HepG2 (cell line): ENCODE measurements around the gene DYSF. TPM values are rescaled to one million over a fixed set of nuclear protein-coding genes. Genes with fewer than 3 reads are reported as not detected.

Experiments used
- ATAC-seq: fragments of 200-7000 bp; cut with Tn5 transposase; 3 replicates; pipeline ENCODE4 v1.9.1; 2020; ENCODE audit warnings: mild to moderate bottlenecking, moderate library complexity
- BruUV-seq: library from RNA; stranded (reverse); fragments of 400-500 nt; replicated peaks from 2 replicates; lab custom pipeline; 2021; lab: Mats Ljungman, UMichigan
- CTCF ChIA-PET: fragments of 300-600 bp; formaldehyde crosslinking; extraction: SDS; loops from one replicate; lab custom pipeline; 2021; ENCODE audit warnings: low total read pairs, inconsistent platforms, low intra/inter-chr PET ratio; lab: Yijun Ruan, JAX
- POLR2A ChIA-PET: fragments of 350-600 bp; sonication (Branson Sonifier 250); formaldehyde crosslinking; loops from one replicate; lab custom pipeline; 2020; ENCODE audit warnings: antibody characterized with exemption, inconsistent platforms; lab: Yijun Ruan, JAX
- DNase-seq: peaks from one replicate; pipeline ENCODE4 v3.0.0-alpha.2; 2015; ENCODE audit warnings: low spot score
- FAIRE-seq: peaks from 3 replicates; lab custom pipeline; 2011; peaks lifted over from hg19 to GRCh38; lab: Jason Lieb, UNC
- H2AFZ ChIP-seq: one replicate; pipeline ENCODE4 v1.6.1; 2011; ENCODE audit warnings: low read length, inconsistent platforms
- H3K27ac ChIP-seq: fragments of 300-600 bp; 3 replicates; pipeline ENCODE4 v1.8.0; 2011; ENCODE audit warnings: mixed run types, mild to moderate bottlenecking, mixed read lengths, low read length, inconsistent platforms; ENCODE audit not compliant: insufficient read depth; ENCODE audit errors: extremely low read length
- H3K27me3 ChIP-seq, 2 experiments: fragments of 200-600 bp in 1 of 2; 2 replicates in 1 of 2; 3 replicates in 1 of 2; pipeline versions ENCODE4 v1.6.0 to v1.8.0; 2011; ENCODE audit warnings: low read length in 2 of 2, mild to moderate bottlenecking in 2 of 2, moderate library complexity in 2 of 2, inconsistent platforms in 1 of 2; ENCODE audit not compliant: insufficient read depth in 2 of 2, control insufficient read depth in 1 of 2
- H3K36me3 ChIP-seq, 2 experiments: fragments of 200-600 bp in 1 of 2; replicated peaks in 1 of 2; 2 replicates in 1 of 2; 3 replicates in 1 of 2; pipeline versions ENCODE4 v1.5.1 to v1.8.0; 2011; ENCODE audit warnings: low read length in 2 of 2, inconsistent platforms in 1 of 2; ENCODE audit not compliant: insufficient read depth in 2 of 2, control insufficient read depth in 1 of 2
- H3K4me1 ChIP-seq: 2 replicates; pipeline ENCODE4 v1.5.1; 2012; ENCODE audit warnings: low read length, inconsistent platforms; ENCODE audit not compliant: insufficient read depth
- H3K4me2 ChIP-seq: 2 replicates; pipeline ENCODE4 v1.6.0; 2011; ENCODE audit warnings: low read depth, low read length, inconsistent platforms
- H3K4me3 ChIP-seq, 3 experiments: fragments of 200-600 bp in 1 of 3; sonication (generic), shearing (Covaris generic) in 1 of 3; replicated peaks in 1 of 3; 2 replicates each; pipeline ENCODE4 v1.5.1; 2011 to 2016; ENCODE audit warnings: low read length in 3 of 3, inconsistent platforms in 2 of 3, low read depth in 2 of 3, mild to moderate bottlenecking in 2 of 3, control low read depth in 1 of 3, mixed read lengths in 1 of 3; ENCODE audit not compliant: insufficient read depth in 1 of 3
- H3K79me2 ChIP-seq: one replicate; pipeline ENCODE4 v1.6.1; 2011; ENCODE audit warnings: low read length, inconsistent platforms; ENCODE audit not compliant: insufficient read depth
- H3K9ac ChIP-seq: 2 replicates; pipeline ENCODE4 v1.6.0; 2011; ENCODE audit warnings: mild to moderate bottlenecking, low read depth, low read length, inconsistent platforms; ENCODE audit not compliant: insufficient read depth
- H3K9me3 ChIP-seq: 2 replicates; pipeline ENCODE4 v1.5.1; 2012; ENCODE audit warnings: mild to moderate bottlenecking, low read length
- H4K20me1 ChIP-seq: 2 replicates; pipeline ENCODE4 v1.6.0; 2011; ENCODE audit warnings: inconsistent platforms, mild to moderate bottlenecking, low read length, moderate library complexity; ENCODE audit not compliant: insufficient read depth
- AKAP8 ChIP-seq: sonication (generic); formaldehyde crosslinking; IDR thresholded peaks from 2 replicates; pipeline ENCODE4 v1.5.1; 2020; ENCODE audit warnings: mild to moderate bottlenecking, missing genetic modification reagents
- ARNT ChIP-seq: fragments of 450-650 bp; IDR thresholded peaks from 2 replicates; pipeline ENCODE4 v1.6.1; 2017
- HNRNPUL1 ChIP-seq: fragments of 200-400 bp; formaldehyde crosslinking; IDR thresholded peaks from 2 replicates; pipeline ENCODE4 v1.6.1; 2017; ENCODE audit warnings: low read depth, mild to moderate bottlenecking, low read length, moderate library complexity
- KLF15 ChIP-seq: sonication (generic); formaldehyde crosslinking; IDR thresholded peaks from 2 replicates; pipeline ENCODE4 v1.8.1; 2023; ENCODE audit warnings: borderline replicate concordance, mild to moderate bottlenecking, inconsistent platforms, missing genetic modification reagents, mixed read lengths
- MATR3 ChIP-seq: sonication (generic); formaldehyde crosslinking; IDR thresholded peaks from 2 replicates; pipeline ENCODE4 v1.4.0; 2020; ENCODE audit warnings: missing genetic modification reagents
- PCBP1 ChIP-seq: fragments of 200-400 bp; formaldehyde crosslinking; IDR thresholded peaks from 2 replicates; pipeline ENCODE4 v1.6.1; 2017; ENCODE audit warnings: mild to moderate bottlenecking, low read depth, low read length, borderline replicate concordance
- ZFP1 ChIP-seq: IDR thresholded peaks from 2 replicates; pipeline ENCODE4 v1.6.1; 2016
- ZFP90 ChIP-seq: sonication (generic); formaldehyde crosslinking; IDR thresholded peaks from 2 replicates; pipeline ENCODE4 v1.8.0; 2022; ENCODE audit warnings: missing genetic modification reagents, mild to moderate bottlenecking, inconsistent platforms, borderline replicate concordance
- ZNF549 ChIP-seq: sonication (generic); formaldehyde crosslinking; IDR thresholded peaks from 2 replicates; pipeline ENCODE4 v1.5.0; 2020; ENCODE audit warnings: missing genetic modification reagents
- ZNF83 ChIP-seq: sonication (generic); formaldehyde crosslinking; IDR thresholded peaks from 2 replicates; pipeline ENCODE4 v1.4.0; 2020; ENCODE audit warnings: missing genetic modification reagents, mild to moderate bottlenecking, borderline replicate concordance
- WGBS: methylation state at CpG from one replicate; pipeline ENCODE4 v1.1.6; 2017; ENCODE audit warnings: low lambda C conversion rate; 5-methylcytosine and 5-hydroxymethylcytosine counted together
- in situ Hi-C: cut with HindIII; loops from 2 replicates; pipeline ENCODE4 v1.10.0; 2017; ENCODE audit warnings: low pct_unique_long_range_greater_than_20kb; ENCODE audit not compliant: extremely low pct_ligation_motif_present
- intact Hi-C: fragments of 100-400 bp; cut with micrococcal nuclease; formaldehyde crosslinking; loops from one replicate; pipeline ENCODE4 v1.10.0; 2022; ENCODE audit not compliant: unreplicated experiment
- polyA plus RNA-seq, 8 experiments: library from polyadenylated mRNA; depleted of rRNA in 3 of 8; stranded (reverse) in 7 of 8; unstranded in 1 of 8; fragments of >200 nt; fragmentation: Illumina TruSeq in 4 of 8; extraction: Trizol in 4 of 8; gene quantifications; 2 replicates each; pipeline versions ENCODE4 v1.2.1 to v1.2.3, GENCODE V29; 2011 to 2016; ENCODE audit warnings: low read depth in 4 of 8, missing spikeins in 1 of 8, mixed read lengths in 1 of 8; ENCODE audit not compliant: insufficient read depth in 1 of 8
- total RNA-seq, 5 experiments: library from RNA; depleted of rRNA; stranded (reverse); fragments of >200 nt; fragmentation: Illumina TruSeq; extraction: Trizol; gene quantifications; 2 replicates each; pipeline ENCODE4 v1.2.3, GENCODE V29; 2016; ENCODE audit warnings: low read depth in 1 of 5
- TF ChIP-seq, protein P1 (sequence below): sonication (generic); formaldehyde crosslinking; IDR thresholded peaks from 2 replicates; pipeline ENCODE4 v1.8.1; 2023; ENCODE audit warnings: missing genetic modification reagents, mild to moderate bottlenecking, borderline replicate concordance
- TF ChIP-seq, protein P2 (sequence below): IDR thresholded peaks from 2 replicates; pipeline ENCODE4 v1.6.1; 2012; ENCODE audit warnings: low read length, improper control_type of control experiment

Gene DYSF
- total and polyA plus RNA-seq, 2 of the 13 experiments (the other 11 are each of a cell fraction or from before 2014, with no cell fraction given), result 0.15 to 2.4 TPM

DNA sequence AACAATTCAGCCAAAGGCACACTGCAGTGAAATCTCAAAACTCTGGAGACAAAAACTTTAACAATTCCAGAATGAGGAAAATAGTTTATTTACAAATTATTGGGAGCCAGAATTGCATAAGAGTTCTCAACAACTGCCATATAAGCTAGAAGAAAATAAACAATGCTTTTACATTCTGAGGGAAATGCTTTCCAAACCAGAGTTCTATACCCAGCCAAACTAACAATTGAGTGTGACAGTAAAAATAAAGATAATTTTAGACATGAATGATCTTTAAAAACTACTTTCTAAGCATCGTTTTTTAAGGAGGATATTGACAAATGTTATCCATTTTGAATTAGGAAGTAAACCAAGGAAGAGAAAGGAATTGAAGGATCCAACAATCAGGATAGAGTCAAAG is 271.4 kb downstream of the DYSF start:
- Histone ChIP-seq H4K20me1 (no peaks in the 10 kb centered on the region), H3K4me2 (no peak overlapping the region), H3K27me3 (peaks cover 0 to 5% of the 10 kb centered on the region in 2 experiments; a peak in 1 of 5 replicates), H3K4me3 (no peak overlapping the region), H3K79me2 (no peaks in the 10 kb centered on the region), H3K27ac (no peak overlapping the region), H2AFZ (no peak overlapping the region), H3K36me3 (no peaks in the 10 kb centered on the region), H3K9ac (no peak overlapping the region), H3K9me3 (peaks cover 12% of the 10 kb centered on the region), H3K4me1 (peaks cover 24% of the 10 kb centered on the region)
- in situ Hi-C loops, result no loop called here
- ATAC-seq (no peak), DNase-seq (no peak), FAIRE-seq (no peak)
- intact Hi-C loops, result no loop called here
- ChIA-PET POLR2A (no interaction called here), CTCF (no interaction called here)
- TF ChIP-seq ARNT (no peak), ZFP1 (peak; percentile 87; the same call in 1 of the 2 replicates)
- 0% methylated on average over 1 of the region's 1 CpG for WGBS
- BruUV-seq, result no TSS peak

DNA sequence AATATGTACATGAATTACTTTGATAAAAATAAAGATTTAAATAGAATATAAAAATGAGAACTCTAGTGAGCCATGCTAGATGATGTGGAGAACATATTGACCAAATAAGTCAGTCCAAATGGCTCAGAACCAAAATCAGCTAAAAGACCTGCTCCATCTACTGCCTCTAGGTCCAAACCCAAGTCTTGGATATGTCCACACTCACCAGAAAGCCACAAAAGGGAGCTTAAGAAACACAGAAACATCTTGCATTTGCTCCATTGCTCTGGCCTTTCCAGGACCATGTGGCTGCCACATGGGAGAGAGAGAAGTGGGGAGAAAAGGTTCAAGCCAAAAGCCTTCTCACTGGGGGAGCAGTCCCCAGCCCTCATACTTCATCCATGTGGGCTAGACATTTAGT is 272.5 kb downstream of the DYSF start:
- Histone ChIP-seq H4K20me1 (no peaks in the 10 kb centered on the region), H3K36me3 (no peaks in the 10 kb centered on the region), H3K9ac (no peak overlapping the region), H3K4me2 (no peak overlapping the region), H3K9me3 (peaks cover 12% of the 10 kb centered on the region), H3K27me3 (peaks cover 0 to 10% of the 10 kb centered on the region in 2 experiments; a peak in 2 of 5 replicates), H3K27ac (no peak overlapping the region), H2AFZ (no peak overlapping the region), H3K79me2 (no peaks in the 10 kb centered on the region), H3K4me3 (no peak overlapping the region), H3K4me1 (peaks cover 14% of the 10 kb centered on the region)
- TF ChIP-seq ZFP90 (CRISPR knock-in tag), result no peak
- no peak for TF ChIP-seq PCBP1
- TF ChIP-seq ZNF83 (CRISPR knock-in tag), result no peak
- no peak for TF ChIP-seq KLF15 (CRISPR knock-in tag)
- TF ChIP-seq, protein P1, sequence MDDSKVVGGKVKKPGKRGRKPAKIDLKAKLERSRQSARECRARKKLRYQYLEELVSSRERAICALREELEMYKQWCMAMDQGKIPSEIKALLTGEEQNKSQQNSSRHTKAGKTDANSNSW (CRISPR knock-in tag), result no peak
- no peak for TF ChIP-seq AKAP8 (CRISPR knock-in tag)
- no peak for TF ChIP-seq HNRNPUL1
- TF ChIP-seq MATR3 (CRISPR knock-in tag), result no peak
- TF ChIP-seq, protein P2, sequence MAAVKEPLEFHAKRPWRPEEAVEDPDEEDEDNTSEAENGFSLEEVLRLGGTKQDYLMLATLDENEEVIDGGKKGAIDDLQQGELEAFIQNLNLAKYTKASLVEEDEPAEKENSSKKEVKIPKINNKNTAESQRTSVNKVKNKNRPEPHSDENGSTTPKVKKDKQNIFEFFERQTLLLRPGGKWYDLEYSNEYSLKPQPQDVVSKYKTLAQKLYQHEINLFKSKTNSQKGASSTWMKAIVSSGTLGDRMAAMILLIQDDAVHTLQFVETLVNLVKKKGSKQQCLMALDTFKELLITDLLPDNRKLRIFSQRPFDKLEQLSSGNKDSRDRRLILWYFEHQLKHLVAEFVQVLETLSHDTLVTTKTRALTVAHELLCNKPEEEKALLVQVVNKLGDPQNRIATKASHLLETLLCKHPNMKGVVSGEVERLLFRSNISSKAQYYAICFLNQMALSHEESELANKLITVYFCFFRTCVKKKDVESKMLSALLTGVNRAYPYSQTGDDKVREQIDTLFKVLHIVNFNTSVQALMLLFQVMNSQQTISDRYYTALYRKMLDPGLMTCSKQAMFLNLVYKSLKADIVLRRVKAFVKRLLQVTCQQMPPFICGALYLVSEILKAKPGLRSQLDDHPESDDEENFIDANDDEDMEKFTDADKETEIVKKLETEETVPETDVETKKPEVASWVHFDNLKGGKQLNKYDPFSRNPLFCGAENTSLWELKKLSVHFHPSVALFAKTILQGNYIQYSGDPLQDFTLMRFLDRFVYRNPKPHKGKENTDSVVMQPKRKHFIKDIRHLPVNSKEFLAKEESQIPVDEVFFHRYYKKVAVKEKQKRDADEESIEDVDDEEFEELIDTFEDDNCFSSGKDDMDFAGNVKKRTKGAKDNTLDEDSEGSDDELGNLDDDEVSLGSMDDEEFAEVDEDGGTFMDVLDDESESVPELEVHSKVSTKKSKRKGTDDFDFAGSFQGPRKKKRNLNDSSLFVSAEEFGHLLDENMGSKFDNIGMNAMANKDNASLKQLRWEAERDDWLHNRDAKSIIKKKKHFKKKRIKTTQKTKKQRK, result no peak
- TF ChIP-seq ZNF549 (CRISPR knock-in tag), result no peak
- in situ Hi-C loops, result no loop called here
- BruUV-seq, result no TSS peak
- intact Hi-C loops, result no loop called here
- CTCF ChIA-PET, result no interaction called here
- FAIRE-seq (no peak), ATAC-seq (no peak), DNase-seq (no peak)
- POLR2A ChIA-PET, result no interaction called here
